Mesothelial cell of epicardium (in vitro differentiated cells): ENCODE measurements around the gene DTL. TPM values are rescaled to one million over a fixed set of nuclear protein-coding genes. Genes with fewer than 3 reads are reported as not detected.

Experiments
- DNase-seq, 2 experiments: peaks; one replicate each; pipeline ENCODE4 v3.0.0; 2021; ENCODE audit warnings: low spot score in 2 of 2; ENCODE audit not compliant: unreplicated experiment in 2 of 2
- H3K27ac Mint-ChIP-seq: 2 replicates; pipeline ENCODE4 v1.8.0; 2021; ENCODE audit warnings: mixed read lengths
- H3K27me3 Mint-ChIP-seq: 2 replicates; pipeline ENCODE4 v1.8.0; 2021; ENCODE audit warnings: low read depth, mixed read lengths
- H3K36me3 Mint-ChIP-seq: 2 replicates; pipeline ENCODE4 v1.8.0; 2021; ENCODE audit warnings: mixed read lengths
- H3K4me1 Mint-ChIP-seq: 2 replicates; pipeline ENCODE4 v1.8.0; 2021; ENCODE audit warnings: mixed read lengths
- H3K4me3 Mint-ChIP-seq: 2 replicates; pipeline ENCODE4 v1.8.0; 2021; ENCODE audit warnings: mild to moderate bottlenecking, moderate library complexity, mixed read lengths
- H3K9me3 Mint-ChIP-seq: 2 replicates; pipeline ENCODE4 v1.8.0; 2021; ENCODE audit warnings: mixed read lengths
- microRNA-seq: library from miRNA; unstranded; fragments of <30 nt; microRNA quantifications from one replicate; pipeline ENCODE4 v1.2.0, GENCODE V29; 2021; ENCODE audit warnings: inconsistent platforms, mixed read lengths
- total RNA-seq: library from RNA; stranded (reverse); gene quantifications from 3 replicates; pipeline ENCODE4 v1.2.1, GENCODE V29; 2021
- TF ChIP-seq, protein P1 (sequence below): fragments of 200-600 bp; sonication (generic); IDR thresholded peaks from one replicate; pipeline ENCODE4 v1.5.0; 2021; ENCODE audit warnings: antibody characterized with exemption; ENCODE audit not compliant: unreplicated experiment

Gene DTL
- total RNA-seq, 1 donor from 2014 or later = 12.7 TPM

DNA sequence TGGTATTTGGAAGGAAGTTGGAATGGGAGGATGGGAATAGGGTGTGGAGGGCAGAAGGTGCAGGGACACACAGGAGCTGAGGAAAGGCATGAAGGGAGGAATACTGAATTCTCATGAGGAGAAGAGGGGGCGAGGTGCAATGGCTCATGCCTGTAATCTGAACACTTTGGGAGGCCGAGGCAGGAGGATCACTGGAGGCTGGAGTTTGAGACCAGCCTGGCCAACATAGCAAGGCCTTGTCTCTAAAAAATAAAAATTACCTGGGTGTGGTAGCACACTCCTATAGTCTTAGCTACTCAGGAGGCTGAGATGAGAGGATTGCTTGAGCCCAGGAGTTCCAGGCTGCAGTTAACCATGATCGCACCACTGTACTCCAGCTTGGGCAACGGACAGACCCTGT lies 117.3 kb downstream of the DTL start:
- no peak for DNase-seq
- peaks cover 8% of the 10 kb centered on the region for H3K4me1 Mint-ChIP-seq
- H3K4me3 Mint-ChIP-seq = no peak overlapping the region
- peaks cover 6% of the 10 kb centered on the region for H3K9me3 Mint-ChIP-seq
- H3K27ac Mint-ChIP-seq = no peak overlapping the region
- no peaks in the 10 kb centered on the region for H3K27me3 Mint-ChIP-seq
- TF ChIP-seq, protein P1, sequence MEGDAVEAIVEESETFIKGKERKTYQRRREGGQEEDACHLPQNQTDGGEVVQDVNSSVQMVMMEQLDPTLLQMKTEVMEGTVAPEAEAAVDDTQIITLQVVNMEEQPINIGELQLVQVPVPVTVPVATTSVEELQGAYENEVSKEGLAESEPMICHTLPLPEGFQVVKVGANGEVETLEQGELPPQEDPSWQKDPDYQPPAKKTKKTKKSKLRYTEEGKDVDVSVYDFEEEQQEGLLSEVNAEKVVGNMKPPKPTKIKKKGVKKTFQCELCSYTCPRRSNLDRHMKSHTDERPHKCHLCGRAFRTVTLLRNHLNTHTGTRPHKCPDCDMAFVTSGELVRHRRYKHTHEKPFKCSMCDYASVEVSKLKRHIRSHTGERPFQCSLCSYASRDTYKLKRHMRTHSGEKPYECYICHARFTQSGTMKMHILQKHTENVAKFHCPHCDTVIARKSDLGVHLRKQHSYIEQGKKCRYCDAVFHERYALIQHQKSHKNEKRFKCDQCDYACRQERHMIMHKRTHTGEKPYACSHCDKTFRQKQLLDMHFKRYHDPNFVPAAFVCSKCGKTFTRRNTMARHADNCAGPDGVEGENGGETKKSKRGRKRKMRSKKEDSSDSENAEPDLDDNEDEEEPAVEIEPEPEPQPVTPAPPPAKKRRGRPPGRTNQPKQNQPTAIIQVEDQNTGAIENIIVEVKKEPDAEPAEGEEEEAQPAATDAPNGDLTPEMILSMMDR = no peak
- H3K36me3 Mint-ChIP-seq = no peaks in the 10 kb centered on the region

DNA sequence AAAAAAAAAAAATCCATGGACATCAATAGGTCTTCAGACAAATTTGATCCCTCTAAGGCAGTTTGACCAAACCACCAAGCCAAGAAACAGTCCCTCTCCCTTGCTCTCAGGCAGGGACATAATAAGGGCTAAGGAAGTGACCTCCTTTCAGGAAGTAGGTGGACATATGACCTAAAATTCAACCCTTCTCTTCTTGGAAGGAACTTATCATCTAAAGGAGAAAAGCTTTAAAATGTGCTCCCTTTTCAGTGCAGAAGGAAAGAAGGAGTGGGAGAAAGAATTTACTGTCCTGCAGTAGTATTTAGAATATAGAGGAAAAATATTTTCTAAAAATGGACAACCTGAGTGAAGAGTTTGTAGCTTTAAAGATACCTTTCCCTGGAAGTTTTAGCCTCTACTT lies 118.1 kb downstream of the DTL start:
- H3K9me3 Mint-ChIP-seq = peaks cover 6% of the 10 kb centered on the region
- H3K4me3 Mint-ChIP-seq = no peak overlapping the region
- no peaks in the 10 kb centered on the region for H3K27me3 Mint-ChIP-seq
- TF ChIP-seq, protein P1 = no peak
- H3K36me3 Mint-ChIP-seq = no peaks in the 10 kb centered on the region
- H3K4me1 Mint-ChIP-seq = peaks cover 8% of the 10 kb centered on the region
- no peak overlapping the region for H3K27ac Mint-ChIP-seq
- no peak for DNase-seq

Small RNAs within 50 kb of the gene (microRNA-seq; reads per million reads assigned to microRNA genes)
- not detected for gene MIR3122

Other genes starting within 250 kb of the DTL start
- gene LPGAT1, start 205.0 kb upstream of the DTL start, total RNA-seq = 29.8 to 35.6 TPM (median 34.1 TPM) in 3 replicates
- 16.5 to 19.9 TPM (median 17.1 TPM) in 3 replicates for gene INTS7, start 191 bp upstream of the DTL start, total RNA-seq
- gene PPP2R5A, start 249.7 kb downstream of the DTL start, total RNA-seq = 10.1 to 11.6 TPM (median 10.7 TPM) in 3 replicates